Measurements from ENCODE around the gene RAF1. TPM values are rescaled to one million over a fixed set of nuclear protein-coding genes. Genes with fewer than 3 reads are reported as not detected.
A peak's percentile ranks its signal among the peaks of the same experiment; 100 is the strongest.

Gene RAF1
- total RNA-seq, 1 donor from 2014 or later, result 115 TPM

GRCh38 chr3:12557473-12558100, 106.3 kb downstream of the RAF1 start:
- Mint-ChIP-seq H3K27ac (peak overlapping the region; percentile 87), H3K4me3 (peak overlapping the region; percentile 86), H3K36me3 (no peaks in the 10 kb centered on the region), H3K9me3 (no peaks in the 10 kb centered on the region), H3K27me3 (ENCODE audit: insufficient read depth, low read depth) (no peaks in the 10 kb centered on the region), H3K4me1 (peaks cover 35% of the 10 kb centered on the region)
- no peak for DNase-seq (ENCODE audit: low spot score)
- no peak for TF ChIP-seq CTCF (IDR thresholded peaks at IDR 0.05)
- TF ChIP-seq EZH2phosphoT487 (IDR thresholded peaks at IDR 0.05), result no peak
- TF ChIP-seq EZH2 (IDR thresholded peaks at IDR 0.05), result no peak
- Histone ChIP-seq H3K27ac (peak overlapping the region; percentile 79), H3K27me3 (peaks cover 11% of the 10 kb centered on the region), H3K4me1 (peaks cover 20% of the 10 kb centered on the region), H3K9ac (peak overlapping the region; percentile 84), H2AFZ (replicated peaks) (peak overlapping the region; percentile 94), H3K79me2 (ENCODE audit: low read depth) (peaks cover 57% of the 10 kb centered on the region), H4K20me1 (ENCODE audit: low read depth) (peaks cover 53% of the 10 kb centered on the region), H3K4me2 (peak overlapping the region; percentile 93), H3F3A (ENCODE audit: low read depth) (peaks cover 3% of the 10 kb centered on the region), H3K36me3 (no peaks in the 10 kb centered on the region), H3K9me3 (ENCODE audit: low read depth) (no peaks in the 10 kb centered on the region), H3K4me3 (peak overlapping the region; percentile 70)

GRCh38 chr3:12556690-12557472, 107.0 kb downstream of the RAF1 start, which contains the start of gene MKRN2:
Gene MKRN2, plus strand, starts transcription at chr3:12557087. Its CDS starts 64 bp downstream, at chr3:12557151.
- Mint-ChIP-seq H3K27ac (peak within 1 kb of the TSS; percentile 87), H3K9me3 (no peaks in the 10 kb centered on the region), H3K27me3 (ENCODE audit: insufficient read depth, low read depth) (no peaks in the 10 kb centered on the region), H3K4me3 (peak within 1 kb of the TSS; percentile 86), H3K4me1 (peaks cover 28% of the 10 kb centered on the region), H3K36me3 (no peaks in the 10 kb centered on the region)
- Histone ChIP-seq H4K20me1 (ENCODE audit: low read depth) (peaks cover 46% of the 10 kb centered on the region), H3K4me3 (peak within 1 kb of the TSS; percentile 70), H3K4me2 (peak within 1 kb of the TSS; percentile 93), H3K27me3 (peaks cover 11% of the 10 kb centered on the region), H3K79me2 (ENCODE audit: low read depth) (peaks cover 50% of the 10 kb centered on the region), H3K36me3 (no peaks in the 10 kb centered on the region), H3K9me3 (ENCODE audit: low read depth) (no peaks in the 10 kb centered on the region), H3K27ac (peak within 1 kb of the TSS; percentile 79), H3K4me1 (peaks cover 13% of the 10 kb centered on the region), H3F3A (ENCODE audit: low read depth) (peaks cover 3% of the 10 kb centered on the region), H2AFZ (replicated peaks) (peak within 1 kb of the TSS; percentile 94), H3K9ac (peak within 1 kb of the TSS; percentile 84)
- DNase-seq (ENCODE audit: low spot score), result peak; percentile 90
- TF ChIP-seq EZH2phosphoT487 (IDR thresholded peaks at IDR 0.05), result no peak
- TF ChIP-seq CTCF (IDR thresholded peaks at IDR 0.05), result no peak
- no peak for TF ChIP-seq EZH2 (IDR thresholded peaks at IDR 0.05)

- peak overlapping the region; percentile 86 for H3K4me3 Mint-ChIP-seq
- peaks cover 26% of the 10 kb centered on the region for H3K4me1 Mint-ChIP-seq
- DNase-seq (ENCODE audit: low spot score), result no peak
- Histone ChIP-seq H3K27ac (no peak overlapping the region), H3K4me3 (peak overlapping the region; percentile 70), H3K27me3 (peaks cover 11% of the 10 kb centered on the region), H3K36me3 (no peaks in the 10 kb centered on the region), H4K20me1 (ENCODE audit: low read depth) (peaks cover 40% of the 10 kb centered on the region), H3K9me3 (ENCODE audit: low read depth) (no peaks in the 10 kb centered on the region), H3F3A (ENCODE audit: low read depth) (peaks cover 3% of the 10 kb centered on the region), H3K79me2 (ENCODE audit: low read depth) (peaks cover 44% of the 10 kb centered on the region), H3K9ac (no peak overlapping the region), H2AFZ (replicated peaks) (peak overlapping the region; percentile 94), H3K4me1 (peaks cover 12% of the 10 kb centered on the region), H3K4me2 (peak overlapping the region; percentile 93)
- H3K36me3 Mint-ChIP-seq, result no peaks in the 10 kb centered on the region
- TF ChIP-seq EZH2phosphoT487 (IDR thresholded peaks at IDR 0.05), result no peak
- H3K9me3 Mint-ChIP-seq, result no peaks in the 10 kb centered on the region
- peak overlapping the region; percentile 34 for H3K27ac Mint-ChIP-seq
- no peaks in the 10 kb centered on the region for H3K27me3 Mint-ChIP-seq (ENCODE audit: insufficient read depth, low read depth)
These were observed 107.6 kb downstream of the RAF1 start for GRCh38 chr3:12556314-12556689.

Data from neural progenitor cell (in vitro differentiated cells).